OCI-LY1 (cell line): ENCODE data around the gene ST6GAL2.

Experiments
- EZH2 ChIP-seq: fragments of 200-600 bp; sonication (generic), shearing (Covaris generic); IDR thresholded peaks from 2 replicates; pipeline ENCODE4 v1.8.0; 2017; ENCODE audit warnings: borderline replicate concordance, mixed run types, mild to moderate bottlenecking, antibody characterized with exemption, low read length, moderate library complexity, mixed read lengths
- TF ChIP-seq, protein P1 (sequence below): fragments of 200-600 bp; sonication (generic), shearing (Covaris generic); IDR thresholded peaks from 2 replicates; pipeline ENCODE4 v1.5.1; 2017; ENCODE audit warnings: mild to moderate bottlenecking, antibody characterized with exemption, low read length, moderate library complexity, mixed read lengths

DNA sequence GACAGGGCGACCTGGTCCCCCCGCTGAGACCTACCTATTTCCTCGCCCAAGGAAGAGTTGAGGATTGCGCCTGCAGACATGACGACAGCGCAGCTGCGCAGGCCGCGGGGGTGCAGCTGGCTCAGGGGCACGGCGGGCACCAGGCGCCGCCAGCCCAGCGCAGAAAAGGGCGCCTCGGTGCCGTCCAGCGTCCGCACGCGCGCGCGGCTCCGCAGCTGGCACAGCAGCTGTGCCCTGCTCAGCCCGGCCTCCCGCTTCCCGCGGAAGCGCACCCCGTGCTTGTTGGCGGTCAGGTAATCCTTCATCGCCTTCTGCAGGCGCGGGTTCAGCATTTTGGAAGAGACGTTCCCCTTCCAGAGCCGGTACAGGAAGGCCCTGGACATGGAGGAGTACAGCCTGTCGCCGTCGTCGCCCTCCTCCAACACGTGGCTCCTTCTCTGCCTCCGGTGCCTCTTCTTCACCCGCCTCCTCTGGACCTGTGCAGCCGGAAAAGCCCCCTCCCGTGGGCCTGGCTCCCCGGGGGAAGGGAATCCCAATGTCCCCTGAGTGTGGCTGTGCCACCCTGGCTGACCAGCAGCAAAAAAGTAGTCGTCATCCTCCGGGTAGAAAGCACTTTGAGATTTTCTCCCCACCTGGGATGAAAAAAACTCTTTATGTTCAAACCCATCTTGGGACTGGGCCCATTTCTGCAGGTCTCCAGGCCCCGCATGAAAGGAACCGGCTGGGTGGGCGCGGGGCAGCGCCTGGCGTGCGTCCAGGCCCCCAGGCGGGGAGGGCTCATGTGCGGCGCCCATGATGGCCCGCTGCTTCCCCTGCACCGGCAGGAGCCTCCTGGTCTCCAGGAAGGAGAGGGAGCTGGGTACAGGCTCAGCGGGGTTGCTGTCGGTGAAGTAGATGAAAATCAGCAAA is 42.7 kb downstream of the ST6GAL2 start:
- no peak for TF ChIP-seq EZH2
- TF ChIP-seq, protein P1, sequence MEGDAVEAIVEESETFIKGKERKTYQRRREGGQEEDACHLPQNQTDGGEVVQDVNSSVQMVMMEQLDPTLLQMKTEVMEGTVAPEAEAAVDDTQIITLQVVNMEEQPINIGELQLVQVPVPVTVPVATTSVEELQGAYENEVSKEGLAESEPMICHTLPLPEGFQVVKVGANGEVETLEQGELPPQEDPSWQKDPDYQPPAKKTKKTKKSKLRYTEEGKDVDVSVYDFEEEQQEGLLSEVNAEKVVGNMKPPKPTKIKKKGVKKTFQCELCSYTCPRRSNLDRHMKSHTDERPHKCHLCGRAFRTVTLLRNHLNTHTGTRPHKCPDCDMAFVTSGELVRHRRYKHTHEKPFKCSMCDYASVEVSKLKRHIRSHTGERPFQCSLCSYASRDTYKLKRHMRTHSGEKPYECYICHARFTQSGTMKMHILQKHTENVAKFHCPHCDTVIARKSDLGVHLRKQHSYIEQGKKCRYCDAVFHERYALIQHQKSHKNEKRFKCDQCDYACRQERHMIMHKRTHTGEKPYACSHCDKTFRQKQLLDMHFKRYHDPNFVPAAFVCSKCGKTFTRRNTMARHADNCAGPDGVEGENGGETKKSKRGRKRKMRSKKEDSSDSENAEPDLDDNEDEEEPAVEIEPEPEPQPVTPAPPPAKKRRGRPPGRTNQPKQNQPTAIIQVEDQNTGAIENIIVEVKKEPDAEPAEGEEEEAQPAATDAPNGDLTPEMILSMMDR: no peak
